ENCODE results near the gene MMD.
A peak's percentile ranks its signal among the peaks of the same experiment; 100 is the strongest.

MMD gene

GRCh38 chr17:55350825-55351205, 70.8 kb downstream of the MMD start:
- no peak for DNase-seq (ENCODE audit: low read depth)

GRCh38 chr17:55348749-55349354, 72.8 kb downstream of the MMD start:
- DNase-seq (ENCODE audit: low read depth) = peak; percentile 15

- DNase-seq (ENCODE audit: low read depth) = no peak
These were observed 74.3 kb downstream of the MMD start for GRCh38 chr17:55347341-55347740.

GRCh38 chr17:55346658-55347057, 75.0 kb downstream of the MMD start:
- no peak for DNase-seq (ENCODE audit: low read depth)

GRCh38 chr17:55345132-55345531, 76.5 kb downstream of the MMD start:
- DNase-seq (ENCODE audit: low read depth) = no peak

GRCh38 chr17:55344514-55344997, 77.1 kb downstream of the MMD start:
- no peak for DNase-seq (ENCODE audit: low read depth)

- DNase-seq (ENCODE audit: low read depth) = no peak
These were observed 77.6 kb downstream of the MMD start for GRCh38 chr17:55343900-55344513.

GRCh38 chr17:55342800-55343585, 78.6 kb downstream of the MMD start:
- no peak for DNase-seq (ENCODE audit: low read depth)

Data from activated T-helper 9 cell treated with anti-CD3 and anti-CD28 coated beads, Interleukin-2, amount 50 U/mL, for 16 hours (primary cell).